K562 (cell line): ENCODE measurements around the gene BMP6. TPM values are rescaled to one million over a fixed set of nuclear protein-coding genes. Genes with fewer than 3 reads are reported as not detected.

Experiments used
- ATF2 ChIP-seq: sonication (generic); formaldehyde crosslinking; IDR thresholded peaks from 2 replicates; pipeline ENCODE4 v1.8.1; 2022; ENCODE audit warnings: missing genetic modification reagents
- CEBPB ChIP-seq: fragments of 450-650 bp; IDR thresholded peaks from 2 replicates; pipeline ENCODE4 v1.6.1; 2016; ENCODE audit warnings: missing genetic modification characterization, missing compliant biosample characterization
- CREM ChIP-seq: IDR thresholded peaks from 2 replicates; pipeline ENCODE4 v1.6.1; 2014; ENCODE audit warnings: antibody characterized with exemption, low read depth
- DLX4 ChIP-seq: fragments of 250-450 bp; sonication (Bioruptor Pico); IDR thresholded peaks from 2 replicates; pipeline ENCODE4 v1.6.1; 2021; ENCODE audit warnings: mild to moderate bottlenecking
- DPF2 ChIP-seq: fragments of 450-650 bp; IDR thresholded peaks from 2 replicates; pipeline ENCODE4 v1.6.1; 2016
- ELF2 ChIP-seq: fragments of 250-450 bp; sonication (Bioruptor Pico); IDR thresholded peaks from 2 replicates; pipeline ENCODE4 v1.5.0; 2021; ENCODE audit warnings: mild to moderate bottlenecking
- ELF4 ChIP-seq: fragments of 450-650 bp; formaldehyde crosslinking; IDR thresholded peaks from 2 replicates; pipeline ENCODE4 v1.4.0; 2022; ENCODE audit warnings: missing genetic modification characterization
- ESRRA ChIP-seq: fragments of 450-650 bp; IDR thresholded peaks from 2 replicates; pipeline ENCODE4 v1.6.1; 2014; ENCODE audit warnings: low read depth, mild to moderate bottlenecking, moderate library complexity, borderline replicate concordance
- FOS ChIP-seq: IDR thresholded peaks from 3 replicates; pipeline ENCODE4 v1.6.1; 2011; ENCODE audit not compliant: insufficient read length; ENCODE audit errors: extremely low read depth
- GATA2 ChIP-seq: sonication (generic); formaldehyde crosslinking; IDR thresholded peaks from 2 replicates; pipeline ENCODE4 v1.4.0; 2020; ENCODE audit warnings: mild to moderate bottlenecking, missing genetic modification reagents
- GMEB1 ChIP-seq: fragments of 250-450 bp; sonication (Bioruptor Pico); IDR thresholded peaks from 2 replicates; pipeline ENCODE4 v1.4.0; 2020; ENCODE audit warnings: mild to moderate bottlenecking
- NEUROD1 ChIP-seq: fragments of 150-350 bp; IDR thresholded peaks from 2 replicates; pipeline ENCODE4 v1.6.1; 2014; ENCODE audit warnings: borderline replicate concordance, low read length, low read depth; ENCODE audit not compliant: partially characterized antibody
- NRF1 ChIP-seq, 2 experiments: fragments of 450-650 bp; IDR thresholded peaks in 1 of 2; conservative IDR thresholded peaks in 1 of 2; 2 replicates each; pipeline ENCODE4 v1.6.1; 2014; ENCODE audit warnings: mild to moderate bottlenecking in 2 of 2
- PCBP2 ChIP-seq: fragments of 200-400 bp; formaldehyde crosslinking; IDR thresholded peaks from 2 replicates; pipeline ENCODE4 v1.6.1; 2018; ENCODE audit warnings: low read length, low read depth, mild to moderate bottlenecking, moderate library complexity; ENCODE audit not compliant: poor library complexity, severe bottlenecking
- PPARD ChIP-seq: fragments of 250-450 bp; sonication (Bioruptor Pico); IDR thresholded peaks from 2 replicates; pipeline ENCODE4 v1.8.0; 2022; ENCODE audit warnings: inconsistent platforms, mild to moderate bottlenecking, moderate library complexity
- PRDM10 ChIP-seq: fragments of 450-650 bp; IDR thresholded peaks from 2 replicates; pipeline ENCODE4 v1.6.1; 2018; ENCODE audit not compliant: partially characterized antibody
- TAL1 ChIP-seq: fragments of 450-650 bp; IDR thresholded peaks from 2 replicates; pipeline ENCODE4 v1.6.1; 2016; ENCODE audit warnings: mild to moderate bottlenecking
- THRB ChIP-seq: fragments of 450-650 bp; formaldehyde crosslinking; conservative IDR thresholded peaks from 2 replicates; pipeline ENCODE4 v1.4.0; 2022; ENCODE audit warnings: mild to moderate bottlenecking, missing genetic modification characterization
- TSC22D4 ChIP-seq: fragments of 450-650 bp; IDR thresholded peaks from 2 replicates; pipeline ENCODE4 v1.6.1; 2016; ENCODE audit warnings: missing genetic modification characterization, missing biosample characterization, control low read depth
- ZNF75A ChIP-seq: fragments of 450-650 bp; formaldehyde crosslinking; IDR thresholded peaks from 2 replicates; pipeline ENCODE4 v1.4.0; 2020; ENCODE audit warnings: mild to moderate bottlenecking
- ZZZ3 ChIP-seq: fragments of 450-650 bp; IDR thresholded peaks from 2 replicates; pipeline ENCODE4 v1.6.1; 2016; ENCODE audit warnings: antibody characterized with exemption, mild to moderate bottlenecking, moderate library complexity
- polyA plus RNA-seq, 8 experiments: library from polyadenylated mRNA; depleted of rRNA in 4 of 8; stranded (reverse) in 5 of 8; unstranded in 3 of 8; fragments of >200 nt; fragmentation: Nextera tagmentation in 2 of 8; fragmentation: Illumina TruSeq in 1 of 8; extraction: Ambion mirVana in 2 of 8; extraction: Trizol in 1 of 8; gene quantifications; 2 replicates each; pipeline versions ENCODE4 v1.2.1 to v1.2.3, GENCODE V29; 2011 to 2014; ENCODE audit warnings: inconsistent platforms in 1 of 8, missing spikeins in 1 of 8
- total RNA-seq, 7 experiments: library from RNA; depleted of rRNA in 6 of 7; stranded (reverse); fragments of >200 nt in 6 of 7; fragmentation: Illumina TruSeq in 2 of 7; extraction: Trizol in 2 of 7; gene quantifications; 2 replicates each; pipeline versions ENCODE4 v1.2.1 to v1.2.3, GENCODE V29; 2011 to 2021; ENCODE audit warnings: low replicate concordance in 1 of 7

Gene BMP6
- total and polyA plus RNA-seq, 9 of the 15 experiments (the other 6 are each of a cell fraction or from before 2014, with no cell fraction given) = 0.01 to 0.13 (median 0.06) TPM; not detected in 3

- TF ChIP-seq PRDM10 (no peak), ELF2 (CRISPR knock-in tag) (no peak), NEUROD1 (no peak), DPF2 (no peak), CREM (0 out of 2 replicates have a peak, but pooled peaks have one; percentile 8), NRF1 (conservative IDR thresholded peaks at IDR 0.05 in 1 of 2, IDR thresholded peaks at IDR 0.05 in 1 of 2) (0 out of 4 replicates have a peak, but pooled peaks of 1 of the 2 experiments have one; percentile 16), DLX4 (no peak), TSC22D4 (no peak), TAL1 (0 out of 2 replicates have a peak, but pooled peaks have one; percentile 42), ESRRA (peak; percentile 71; the same call in 1 of the 2 replicates), GMEB1 (CRISPR knock-in tag) (no peak), ATF2 (no peak), GATA2 (0 out of 2 replicates have a peak, but pooled peaks have one; percentile 44), ZZZ3 (no peak), ELF4 (CRISPR knock-in tag) (no peak), PPARD (CRISPR knock-in tag) (no peak), ZNF75A (no peak), THRB (CRISPR knock-in tag) (no peak), PCBP2 (no peak), FOS (no peak), CEBPB (tag) (no peak)
These were observed 45.4 kb upstream of the BMP6 start (continued) for GRCh38 chr6:7680393-7681075.
